Tibial nerve (tissue), 4 donors: ENCODE results near the gene SLC35F5. TPM values are rescaled to one million over a fixed set of nuclear protein-coding genes. Genes with fewer than 3 reads are reported as not detected.
"Not testable (repeated sequence)": the region's sequence is repeated elsewhere in the genome, so short reads cannot be mapped to it uniquely, and the experiment has no call there.

Source experiments
- DNase-seq, 2 donors: peaks; one replicate each; pipeline ENCODE4 v3.0.0-alpha.2; 2019; ENCODE audit warnings: low spot score in 2 of 2
- H3K27ac ChIP-seq, 4 donors: fragments of 200-600 bp; sonication (generic) in 3 of 4; one replicate each; pipeline ENCODE4 v1.5.1; 2017 to 2019; ENCODE audit warnings: mild to moderate bottlenecking in 1 of 4
- H3K27me3 ChIP-seq, 2 donors: fragments of 200-600 bp; sonication (generic) in 1 of 2; one replicate each; pipeline versions ENCODE4 v1.5.1 to v1.6.0; 2017 to 2019
- H3K36me3 ChIP-seq, 3 donors: fragments of 200-600 bp; sonication (generic); one replicate each; pipeline ENCODE4 v1.5.1; 2018 to 2019
- H3K4me1 ChIP-seq, 4 donors: fragments of 200-600 bp; sonication (generic) in 3 of 4; one replicate each; pipeline ENCODE4 v1.5.1; 2017 to 2019
- H3K4me3 ChIP-seq, 4 donors: fragments of 200-600 bp; sonication (generic) in 3 of 4; one replicate each; pipeline ENCODE4 v1.5.1; 2017 to 2019; ENCODE audit warnings: mild to moderate bottlenecking in 1 of 4, moderate library complexity in 1 of 4
- H3K9me3 ChIP-seq, 4 donors: fragments of 200-600 bp; sonication (generic) in 3 of 4; one replicate each; pipeline ENCODE4 v1.5.1; 2017 to 2019
- CTCF ChIP-seq, 5 experiments: fragments of 200-600 bp in 3 of 5; fragments of 450-650 bp in 2 of 5; sonication (generic) in 3 of 5; IDR thresholded peaks; one replicate each; pipeline ENCODE4 v1.5.1; 2016 to 2019; ENCODE audit warnings: antibody characterized with exemption in 5 of 5, mild to moderate bottlenecking in 3 of 5, moderate library complexity in 2 of 5
- EP300 ChIP-seq, 2 donors: sonication (generic); formaldehyde crosslinking; IDR thresholded peaks; one replicate each; pipeline ENCODE4 v1.6.1; 2017; ENCODE audit warnings: antibody characterized with exemption in 2 of 2, mild to moderate bottlenecking in 1 of 2
- POLR2A ChIP-seq, 2 donors: fragments of 450-650 bp; IDR thresholded peaks; one replicate each; pipeline ENCODE4 v1.6.1; 2017; ENCODE audit warnings: antibody characterized with exemption in 2 of 2, mild to moderate bottlenecking in 2 of 2, moderate library complexity in 2 of 2
- WGBS, 2 donors: methylation state at CpG; one replicate each; pipeline ENCODE4 v1.1.5; 2018; 5-methylcytosine and 5-hydroxymethylcytosine counted together
- total RNA-seq, 4 donors: library from RNA; depleted of rRNA; stranded (reverse); fragments of >200 nt; gene quantifications; one replicate each; pipeline ENCODE4 v1.1.0, GENCODE V29; 2016

Gene SLC35F5
- total RNA-seq, 4 donors from 2014 or later: 55.5 to 72.2 (median 61.5) TPM

DNA sequence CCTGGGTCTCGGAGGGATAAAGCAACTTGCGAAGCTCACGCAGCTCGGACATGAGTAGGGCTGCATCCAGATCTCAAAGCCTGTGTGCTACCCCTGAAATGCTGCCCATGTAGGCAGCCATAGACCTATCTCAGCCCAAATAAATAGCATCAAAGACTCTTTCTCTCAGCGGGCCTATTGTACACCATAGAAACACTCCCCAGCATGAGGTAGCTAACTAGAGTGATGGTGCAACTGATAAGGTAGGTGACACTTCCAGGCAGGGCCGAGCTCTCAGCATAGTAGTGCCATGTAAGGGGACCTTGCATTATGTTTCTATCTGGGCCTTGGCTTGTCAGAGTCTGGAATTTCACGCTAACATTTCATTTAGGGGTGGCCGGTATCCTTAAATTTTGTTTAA lies 77.0 kb downstream of the SLC35F5 start:
- H3K27ac ChIP-seq: no peak overlapping the region
- TF ChIP-seq CTCF (IDR thresholded peaks at IDR 0.05): no peak
- TF ChIP-seq EP300 (IDR thresholded peaks at IDR 0.05): no peak
- no peak for TF ChIP-seq POLR2A (IDR thresholded peaks at IDR 0.05)
- 79 to 85% methylated on average over 8 of the region's 8 CpGs for WGBS, 2 donors
- no peaks in the 10 kb centered on the region for H3K36me3 ChIP-seq
- no peak overlapping the region for H3K4me3 ChIP-seq
- H3K4me1 ChIP-seq: peaks cover 0 to 8% (median 0%) of the 10 kb centered on the region in 4 donors
- no peaks in the 10 kb centered on the region for H3K27me3 ChIP-seq
- H3K9me3 ChIP-seq: peaks cover 0 to 8% (median 0%) of the 10 kb centered on the region in 4 donors
- no peak for DNase-seq

GRCh38 chr2:113677330-113677729 lies 79.1 kb downstream of the SLC35F5 start:
- TF ChIP-seq EP300 (IDR thresholded peaks at IDR 0.05) (no peak), POLR2A (IDR thresholded peaks at IDR 0.05) (no peak), CTCF (IDR thresholded peaks at IDR 0.05) (no peak)

DNA sequence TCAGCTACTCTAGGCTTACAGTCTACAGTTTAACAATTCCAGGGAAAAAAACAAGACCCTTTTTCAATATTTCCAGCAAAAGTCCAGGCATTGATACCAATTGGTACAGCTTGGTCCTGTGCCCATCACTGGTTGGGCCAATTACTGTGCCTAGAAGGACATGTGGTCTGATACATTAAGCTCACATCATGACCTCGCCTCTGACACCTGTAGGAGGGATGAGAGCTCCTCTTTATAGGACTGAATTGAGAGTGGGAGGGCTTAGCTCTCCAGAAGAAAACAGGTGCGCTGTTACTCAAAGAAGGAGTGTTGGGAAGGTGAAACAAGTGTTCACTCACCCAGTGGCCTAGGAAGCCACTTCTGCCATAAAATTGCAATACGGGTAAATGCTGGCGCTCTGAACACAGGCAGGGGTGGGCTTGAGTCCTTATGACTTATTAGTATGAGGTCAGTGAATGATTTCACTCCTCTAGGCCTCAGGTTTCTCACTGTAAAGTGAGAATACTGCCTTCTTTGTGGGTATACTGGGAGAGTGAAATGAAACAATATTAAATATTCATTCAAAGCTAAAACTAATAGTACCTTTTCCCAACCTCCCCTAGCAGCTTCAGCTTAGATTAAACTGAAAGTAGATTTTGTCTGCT lies 79.7 kb downstream of the SLC35F5 start:
- no peak overlapping the region for H3K4me3 ChIP-seq
- no peaks in the 10 kb centered on the region for H3K36me3 ChIP-seq
- peaks cover 0 to 8% (median 0%) of the 10 kb centered on the region in 4 donors for H3K4me1 ChIP-seq
- no peak for DNase-seq
- no peak overlapping the region for H3K27ac ChIP-seq
- H3K27me3 ChIP-seq: no peaks in the 10 kb centered on the region
- H3K9me3 ChIP-seq: peaks cover 0 to 2% (median 0%) of the 10 kb centered on the region in 4 donors
- TF ChIP-seq CTCF (IDR thresholded peaks at IDR 0.05): no peak
- TF ChIP-seq EP300 (IDR thresholded peaks at IDR 0.05): no peak
- TF ChIP-seq POLR2A (IDR thresholded peaks at IDR 0.05): no peak
- 93% methylated on average over 4 of the region's 4 CpGs for WGBS, 2 donors

More at GRCh38 chr2:113677330-113677729, 79.1 kb downstream of the SLC35F5 start:
- H3K4me3 ChIP-seq: no peak overlapping the region
- peaks cover 0 to 8% (median 0%) of the 10 kb centered on the region in 4 donors for H3K4me1 ChIP-seq
- WGBS, 2 donors: 66 to 72% methylated on average over 2 of the region's 2 CpGs
- peaks cover 0 to 5% (median 0%) of the 10 kb centered on the region in 4 donors for H3K9me3 ChIP-seq
- no peak overlapping the region for H3K27ac ChIP-seq
- no peaks in the 10 kb centered on the region for H3K36me3 ChIP-seq
- DNase-seq: no peak
- no peaks in the 10 kb centered on the region for H3K27me3 ChIP-seq

GRCh38 chr2:113675875-113676274 lies 80.6 kb downstream of the SLC35F5 start:
- Histone ChIP-seq H3K4me3 (no peak overlapping the region), H3K27ac (peak overlapping the region in 1 of 4 donors; percentile 4), H3K27me3 (no peaks in the 10 kb centered on the region), H3K36me3 (no peaks in the 10 kb centered on the region), H3K4me1 (peaks cover 0 to 8% (median 0%) of the 10 kb centered on the region in 4 donors), H3K9me3 (no peaks in the 10 kb centered on the region)
- 38 to 45% methylated on average over 9 of the region's 9 CpGs for WGBS, 2 donors
- no peak for DNase-seq
- TF ChIP-seq POLR2A (IDR thresholded peaks at IDR 0.05) (no peak), EP300 (IDR thresholded peaks at IDR 0.05) (no peak), CTCF (IDR thresholded peaks at IDR 0.05) (no peak)

- H3K36me3 ChIP-seq: no peaks in the 10 kb centered on the region
- 65 to 71% methylated on average over 7 of the region's 7 CpGs for WGBS, 2 donors
- H3K4me1 ChIP-seq: peaks cover 0 to 8% (median 0%) of the 10 kb centered on the region in 4 donors
- no peak overlapping the region for H3K27ac ChIP-seq
- TF ChIP-seq EP300 (IDR thresholded peaks at IDR 0.05): no peak
- TF ChIP-seq CTCF (IDR thresholded peaks at IDR 0.05): no peak
- no peak for TF ChIP-seq POLR2A (IDR thresholded peaks at IDR 0.05)
- no peaks in the 10 kb centered on the region for H3K9me3 ChIP-seq
- DNase-seq: no peak
- H3K27me3 ChIP-seq: no peaks in the 10 kb centered on the region
- no peak overlapping the region for H3K4me3 ChIP-seq
Observed at GRCh38 chr2:113672326-113672932, 84.0 kb downstream of the SLC35F5 start.

DNA sequence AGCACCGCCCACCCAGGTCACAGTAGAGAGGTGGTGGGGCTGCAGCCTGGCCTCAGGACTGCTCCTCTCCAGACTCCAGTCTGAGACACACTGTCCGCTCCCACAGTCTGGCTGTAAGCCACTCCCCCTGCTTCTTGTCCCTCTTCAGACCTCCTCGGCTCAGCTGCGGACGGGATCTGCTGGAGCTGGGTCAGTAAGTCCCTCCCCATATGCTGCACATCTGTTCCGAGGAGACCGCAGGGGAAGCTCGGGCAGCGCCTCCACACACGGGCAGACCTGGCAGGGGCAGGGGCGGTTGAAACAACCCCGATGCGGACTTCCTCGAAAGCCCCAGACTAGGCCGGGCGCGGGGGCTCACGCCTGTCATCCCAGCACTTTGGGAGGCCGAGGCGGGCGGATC lies 87.4 kb downstream of the SLC35F5 start:
- H3K36me3 ChIP-seq, H3K27ac ChIP-seq, H3K4me3 ChIP-seq, H3K9me3 ChIP-seq, DNase-seq, H3K27me3 ChIP-seq, H3K4me1 ChIP-seq: not testable (repeated sequence)
- 90 to 96% methylated on average over 21 of the region's 21 CpGs for WGBS, 2 donors

- not testable (repeated sequence) for H3K36me3 ChIP-seq, H3K4me3 ChIP-seq, H3K27me3 ChIP-seq, H3K27ac ChIP-seq, DNase-seq, H3K4me1 ChIP-seq, H3K9me3 ChIP-seq
- WGBS, 2 donors: 74 to 81% methylated on average over 6 of the region's 6 CpGs
Observed at GRCh38 chr2:113664761-113665533, 91.5 kb downstream of the SLC35F5 start.
